Body of pancreas (tissue), 4 donors: ENCODE measurements around the gene TAPBPL. TPM values are rescaled to one million over a fixed set of nuclear protein-coding genes. Genes with fewer than 3 reads are reported as not detected.
"Not testable (repeated sequence)": the region's sequence is repeated elsewhere in the genome, so short reads cannot be mapped to it uniquely, and the experiment has no call there.

Experiments
- ATAC-seq: fragments of 150-250 bp; one replicate; pipeline ENCODE4 v1.9.1; 2016
- DNase-seq, 4 donors: peaks; one replicate each; pipeline ENCODE4 v3.0.0-alpha.2; 2019
- H3K27ac ChIP-seq, 4 donors: fragments of 200-600 bp; sonication (generic); 1 replicate in 3 of 4; 2 replicates in 1 of 4; pipeline versions ENCODE4 v1.5.1 to v1.6.1; 2016 to 2019; ENCODE audit warnings: mild to moderate bottlenecking in 1 of 4, mixed read lengths in 1 of 4, moderate library complexity in 1 of 4
- H3K27me3 ChIP-seq, 2 donors: fragments of 200-600 bp; sonication (generic); one replicate each; pipeline ENCODE4 v1.6.0; 2016; ENCODE audit warnings: mild to moderate bottlenecking in 1 of 2
- H3K36me3 ChIP-seq, 2 donors: fragments of 200-600 bp; sonication (generic); replicated peaks in 1 of 2; 2 replicates each; pipeline ENCODE4 v1.5.1; 2016; ENCODE audit warnings: low read depth in 2 of 2; ENCODE audit not compliant: insufficient read depth in 1 of 2
- H3K4me1 ChIP-seq: fragments of 200-600 bp; sonication (generic); one replicate; pipeline ENCODE4 v1.6.0; 2016
- H3K4me3 ChIP-seq, 2 donors: fragments of 200-600 bp; sonication (generic); 1 replicate in 1 of 2; 2 replicates in 1 of 2; pipeline ENCODE4 v1.5.1; 2016 to 2019
- H3K9me3 ChIP-seq, 3 donors: fragments of 200-600 bp; sonication (generic); 1 replicate in 2 of 3; 2 replicates in 1 of 3; pipeline ENCODE4 v1.5.1; 2016
- POLR2A ChIP-seq, 3 donors: fragments of 450-650 bp; IDR thresholded peaks; one replicate each; pipeline ENCODE4 v1.6.1; 2016; ENCODE audit warnings: antibody characterized with exemption in 3 of 3, mild to moderate bottlenecking in 2 of 3
- WGBS, 2 donors: methylation state at CpG; one replicate each; pipeline ENCODE4 v1.1.5; 2017; 5-methylcytosine and 5-hydroxymethylcytosine counted together
- intact Hi-C: fragments of 100-400 bp; cut with DNase I; formaldehyde crosslinking; loops from one replicate; pipeline ENCODE4 v1.15.1; 2023
- total RNA-seq, 2 donors: library from RNA; depleted of rRNA; stranded (reverse); fragments of >200 nt; gene quantifications; one replicate each; pipeline ENCODE4 v1.1.0, GENCODE V29; 2016
- TF ChIP-seq, protein P1 (sequence below), 7 experiments: fragments of 450-650 bp in 4 of 7; fragments of 200-600 bp in 3 of 7; sonication (generic) in 3 of 7; IDR thresholded peaks; one replicate each; pipeline ENCODE4 v1.5.1; 2016 to 2019; ENCODE audit warnings: antibody characterized with exemption in 7 of 7

TAPBPL gene
- total RNA-seq, 2 donors from 2014 or later, result 14.5 to 36.3 TPM

DNA sequence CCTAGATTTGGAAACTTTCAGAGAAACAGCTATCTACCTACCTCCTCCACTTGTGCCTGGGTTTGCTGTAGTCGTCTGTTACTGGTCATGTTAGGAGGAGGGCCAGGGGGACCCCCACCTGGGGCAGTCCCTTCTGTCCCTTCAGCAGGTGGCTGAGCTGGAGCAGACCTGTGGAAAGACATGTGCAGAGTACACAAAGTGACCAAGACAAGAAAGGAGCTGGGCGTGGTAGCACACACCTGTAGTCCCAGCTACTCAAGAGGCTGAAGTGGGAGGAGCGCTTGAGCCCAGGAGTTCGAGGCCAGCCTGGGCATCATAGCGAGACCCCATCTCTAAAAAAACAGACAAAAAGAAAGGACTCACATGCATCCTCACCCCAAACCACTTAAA, 14.3 kb downstream of the TAPBPL start:
- Histone ChIP-seq H3K9me3 (no peaks in the 10 kb centered on the region), H3K36me3 (no peaks in the 10 kb centered on the region), H3K4me3 (no peak overlapping the region), H3K4me1 (peaks cover 26% of the 10 kb centered on the region), H3K27ac (no peak overlapping the region), H3K27me3 (no peaks in the 10 kb centered on the region)
- intact Hi-C loops, result no loop called here
- ATAC-seq (no peak), DNase-seq (no peak)
- no peak for TF ChIP-seq POLR2A (IDR thresholded peaks at IDR 0.05)
- TF ChIP-seq, protein P1, sequence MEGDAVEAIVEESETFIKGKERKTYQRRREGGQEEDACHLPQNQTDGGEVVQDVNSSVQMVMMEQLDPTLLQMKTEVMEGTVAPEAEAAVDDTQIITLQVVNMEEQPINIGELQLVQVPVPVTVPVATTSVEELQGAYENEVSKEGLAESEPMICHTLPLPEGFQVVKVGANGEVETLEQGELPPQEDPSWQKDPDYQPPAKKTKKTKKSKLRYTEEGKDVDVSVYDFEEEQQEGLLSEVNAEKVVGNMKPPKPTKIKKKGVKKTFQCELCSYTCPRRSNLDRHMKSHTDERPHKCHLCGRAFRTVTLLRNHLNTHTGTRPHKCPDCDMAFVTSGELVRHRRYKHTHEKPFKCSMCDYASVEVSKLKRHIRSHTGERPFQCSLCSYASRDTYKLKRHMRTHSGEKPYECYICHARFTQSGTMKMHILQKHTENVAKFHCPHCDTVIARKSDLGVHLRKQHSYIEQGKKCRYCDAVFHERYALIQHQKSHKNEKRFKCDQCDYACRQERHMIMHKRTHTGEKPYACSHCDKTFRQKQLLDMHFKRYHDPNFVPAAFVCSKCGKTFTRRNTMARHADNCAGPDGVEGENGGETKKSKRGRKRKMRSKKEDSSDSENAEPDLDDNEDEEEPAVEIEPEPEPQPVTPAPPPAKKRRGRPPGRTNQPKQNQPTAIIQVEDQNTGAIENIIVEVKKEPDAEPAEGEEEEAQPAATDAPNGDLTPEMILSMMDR (IDR thresholded peaks at IDR 0.05), result no peak
- 79 to 92% methylated on average over 5 of the region's 5 CpGs for WGBS, 2 donors

DNA sequence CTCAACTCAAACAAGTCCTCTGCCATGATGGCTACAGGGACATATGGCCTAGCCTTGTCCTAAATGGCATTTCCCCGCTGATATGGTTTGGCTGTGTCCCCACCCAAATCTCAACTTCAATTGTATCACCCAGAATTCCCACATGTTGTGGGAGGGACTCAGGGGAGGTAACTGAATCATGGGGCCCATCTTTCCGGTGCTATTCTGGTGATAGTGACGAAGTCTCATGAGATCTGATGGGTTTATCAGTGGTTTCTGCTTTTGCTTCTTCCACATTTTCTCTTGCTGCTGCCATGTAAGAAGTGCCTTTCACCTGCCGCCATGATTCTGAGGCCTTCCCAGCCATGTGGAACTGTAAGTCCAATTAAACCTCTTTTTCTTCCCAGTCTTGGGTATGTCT, 14.9 kb downstream of the TAPBPL start:
- H3K4me3 ChIP-seq, H3K27ac ChIP-seq, intact Hi-C loops, H3K27me3 ChIP-seq, ATAC-seq, H3K9me3 ChIP-seq, H3K36me3 ChIP-seq, DNase-seq: not testable (repeated sequence)
- 74 to 93% methylated on average over 4 of the region's 4 CpGs for WGBS, 2 donors
- H3K4me1 ChIP-seq, result peaks cover 29% of the 10 kb centered on the region

- DNase-seq, intact Hi-C loops, H3K27me3 ChIP-seq, H3K4me3 ChIP-seq, ATAC-seq, H3K9me3 ChIP-seq, H3K27ac ChIP-seq, H3K36me3 ChIP-seq: not testable (repeated sequence)
- 92 to 94% methylated on average over 9 of the region's 9 CpGs for WGBS, 2 donors
- peaks cover 29% of the 10 kb centered on the region for H3K4me1 ChIP-seq
Measured at GRCh38 chr12:6467571-6468282, 15.9 kb downstream of the TAPBPL start.

DNA sequence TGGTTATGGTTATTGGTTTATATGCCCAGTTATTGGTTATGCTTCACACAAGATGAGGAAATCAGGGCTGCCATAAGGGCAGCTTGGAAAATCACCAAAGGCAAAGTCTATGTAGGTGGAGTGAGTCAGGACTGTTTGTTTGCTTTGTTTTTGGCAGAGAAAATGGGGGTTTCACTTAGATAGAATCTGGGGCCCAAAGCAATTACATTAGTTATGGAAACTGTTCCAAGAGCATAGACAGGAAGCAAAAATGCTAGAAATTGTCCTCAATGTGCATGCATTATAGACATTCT, 16.4 kb downstream of the TAPBPL start:
- DNase-seq, result no peak
- Histone ChIP-seq H3K4me3 (no peak overlapping the region), H3K4me1 (peaks cover 29% of the 10 kb centered on the region), H3K9me3 (no peaks in the 10 kb centered on the region), H3K27ac (no peak overlapping the region), H3K36me3 (no peaks in the 10 kb centered on the region), H3K27me3 (no peaks in the 10 kb centered on the region)
- no peak for ATAC-seq
- intact Hi-C loops, result no loop called here
- TF ChIP-seq, protein P1 (IDR thresholded peaks at IDR 0.05), result no peak
- no peak for TF ChIP-seq POLR2A (IDR thresholded peaks at IDR 0.05)

- Histone ChIP-seq H3K27me3 (no peaks in the 10 kb centered on the region), H3K4me3 (no peak overlapping the region), H3K36me3 (no peaks in the 10 kb centered on the region), H3K4me1 (peaks cover 29% of the 10 kb centered on the region), H3K9me3 (no peaks in the 10 kb centered on the region), H3K27ac (no peak overlapping the region)
- DNase-seq, result no peak
- no peak for TF ChIP-seq POLR2A (IDR thresholded peaks at IDR 0.05)
- TF ChIP-seq, protein P1 (IDR thresholded peaks at IDR 0.05), result no peak
- ATAC-seq, result no peak
- 60 to 72% methylated on average over 6 of the region's 6 CpGs for WGBS, 2 donors
- intact Hi-C loops, result no loop called here
Measured at GRCh38 chr12:6469092-6469491, 17.2 kb downstream of the TAPBPL start.
